ENCODE measurements around the gene CRACR2B.

The CRACR2B gene

GRCh38 chr11:828506-829175, 922 bp downstream of the CRACR2B start:
- ATAC-seq (replicated peaks; ENCODE audit: extremely low read depth, poor library complexity, severe bottlenecking) (no peak), DNase-seq (ENCODE audit: low spot score in 2 of 2) (no peak)
- Mint-ChIP-seq H3K4me1 (peaks cover 16% of the 10 kb centered on the region), H3K27ac (ENCODE audit: low read depth) (no peak overlapping the region), H3K27me3 (peaks cover 31% of the 10 kb centered on the region), H3K9me3 (no peaks in the 10 kb centered on the region), H3K36me3 (ENCODE audit: insufficient read depth) (peaks cover 11% of the 10 kb centered on the region), H3K4me3 (peak overlapping the region; percentile 73)

- DNase-seq (ENCODE audit: low spot score in 2 of 2) (no peak), ATAC-seq (replicated peaks; ENCODE audit: extremely low read depth, poor library complexity, severe bottlenecking) (no peak)
- Mint-ChIP-seq H3K4me3 (peak overlapping the region; percentile 73), H3K4me1 (peaks cover 16% of the 10 kb centered on the region), H3K9me3 (no peaks in the 10 kb centered on the region), H3K27me3 (peaks cover 31% of the 10 kb centered on the region), H3K36me3 (ENCODE audit: insufficient read depth) (peaks cover 7% of the 10 kb centered on the region), H3K27ac (ENCODE audit: low read depth) (no peak overlapping the region)
These were observed 1.6 kb downstream of the CRACR2B start for GRCh38 chr11:829176-829846.

- no peak for DNase-seq (ENCODE audit: low spot score in 2 of 2)
- peak; percentile 3 for ATAC-seq (replicated peaks; ENCODE audit: extremely low read depth, poor library complexity, severe bottlenecking)
- no peaks in the 10 kb centered on the region for H3K9me3 Mint-ChIP-seq
- H3K27ac Mint-ChIP-seq (ENCODE audit: low read depth), result no peak overlapping the region
- peak overlapping the region; percentile 73 for H3K4me3 Mint-ChIP-seq
- H3K4me1 Mint-ChIP-seq, result peaks cover 16% of the 10 kb centered on the region
- peaks cover 4% of the 10 kb centered on the region for H3K36me3 Mint-ChIP-seq (ENCODE audit: insufficient read depth)
- peaks cover 31% of the 10 kb centered on the region for H3K27me3 Mint-ChIP-seq
These were observed 2.2 kb downstream of the CRACR2B start for GRCh38 chr11:829847-830294.

GRCh38 chr11:830295-831117, 2.8 kb downstream of the CRACR2B start:
- Mint-ChIP-seq H3K36me3 (ENCODE audit: insufficient read depth) (peaks cover 3% of the 10 kb centered on the region), H3K9me3 (no peaks in the 10 kb centered on the region), H3K27me3 (peaks cover 31% of the 10 kb centered on the region), H3K27ac (ENCODE audit: low read depth) (no peak overlapping the region), H3K4me1 (peaks cover 16% of the 10 kb centered on the region), H3K4me3 (peak overlapping the region; percentile 73)
- DNase-seq (ENCODE audit: low spot score in 2 of 2) (peak; percentile 39 to 44), ATAC-seq (replicated peaks; ENCODE audit: extremely low read depth, poor library complexity, severe bottlenecking) (peak; percentile 50)

GRCh38 chr11:831118-831864, 3.6 kb downstream of the CRACR2B start:
- Mint-ChIP-seq H3K27me3 (peaks cover 31% of the 10 kb centered on the region), H3K9me3 (no peaks in the 10 kb centered on the region), H3K4me3 (peak overlapping the region; percentile 73), H3K4me1 (peaks cover 16% of the 10 kb centered on the region), H3K36me3 (ENCODE audit: insufficient read depth) (peaks cover 2% of the 10 kb centered on the region), H3K27ac (ENCODE audit: low read depth) (no peak overlapping the region)
- DNase-seq (ENCODE audit: low spot score in 2 of 2), result no peak
- no peak for ATAC-seq (replicated peaks; ENCODE audit: extremely low read depth, poor library complexity, severe bottlenecking)

GRCh38 chr11:831961-832528, 4.3 kb downstream of the CRACR2B start:
- H3K27ac Mint-ChIP-seq (ENCODE audit: low read depth), result no peak overlapping the region
- DNase-seq (ENCODE audit: low spot score in 2 of 2) (no peak), ATAC-seq (replicated peaks; ENCODE audit: extremely low read depth, poor library complexity, severe bottlenecking) (no peak)
- peak overlapping the region; percentile 73 for H3K4me3 Mint-ChIP-seq
- no peaks in the 10 kb centered on the region for H3K36me3 Mint-ChIP-seq (ENCODE audit: insufficient read depth)
- peaks cover 16% of the 10 kb centered on the region for H3K4me1 Mint-ChIP-seq
- no peaks in the 10 kb centered on the region for H3K9me3 Mint-ChIP-seq
- peaks cover 31% of the 10 kb centered on the region for H3K27me3 Mint-ChIP-seq

- H3K27me3 Mint-ChIP-seq, result peaks cover 28% of the 10 kb centered on the region
- peak within 1 kb of the TSS; percentile 73 for H3K4me3 Mint-ChIP-seq
- H3K27ac Mint-ChIP-seq (ENCODE audit: low read depth), result no peak within 1 kb of the TSS
- ATAC-seq (replicated peaks; ENCODE audit: extremely low read depth, poor library complexity, severe bottlenecking), result peak; percentile 61
- DNase-seq (ENCODE audit: low spot score in 2 of 2), result no peak
- no peaks in the 10 kb centered on the region for H3K9me3 Mint-ChIP-seq
- peaks cover 13% of the 10 kb centered on the region for H3K4me1 Mint-ChIP-seq
- no peaks in the 10 kb centered on the region for H3K36me3 Mint-ChIP-seq (ENCODE audit: insufficient read depth)
These were observed 4.9 kb downstream of the CRACR2B start, which contains the start of gene CD151 for GRCh38 chr11:832529-833113. TSS of gene CD151 (plus strand) at chr11:832952. CDS start at chr11:836070, 3,118 bp downstream.

- Mint-ChIP-seq H3K4me3 (peak overlapping the region; percentile 67), H3K27me3 (peaks cover 21% of the 10 kb centered on the region), H3K27ac (ENCODE audit: low read depth) (no peak overlapping the region), H3K4me1 (peaks cover 8% of the 10 kb centered on the region), H3K9me3 (no peaks in the 10 kb centered on the region), H3K36me3 (ENCODE audit: insufficient read depth) (no peaks in the 10 kb centered on the region)
- peak; percentile 41 for ATAC-seq (replicated peaks; ENCODE audit: extremely low read depth, poor library complexity, severe bottlenecking)
- no peak for DNase-seq (ENCODE audit: low spot score in 2 of 2)
These were observed 5.5 kb downstream of the CRACR2B start for GRCh38 chr11:833114-833791.

GRCh38 chr11:833849-834311, 6.2 kb downstream of the CRACR2B start:
- peaks cover 15% of the 10 kb centered on the region for H3K27me3 Mint-ChIP-seq
- H3K4me3 Mint-ChIP-seq, result peak overlapping the region; percentile 67
- peaks cover 7% of the 10 kb centered on the region for H3K4me1 Mint-ChIP-seq
- no peaks in the 10 kb centered on the region for H3K9me3 Mint-ChIP-seq
- H3K36me3 Mint-ChIP-seq (ENCODE audit: insufficient read depth), result peaks cover 2% of the 10 kb centered on the region
- no peak overlapping the region for H3K27ac Mint-ChIP-seq (ENCODE audit: low read depth)
- ATAC-seq (replicated peaks; ENCODE audit: extremely low read depth, poor library complexity, severe bottlenecking) (no peak), DNase-seq (ENCODE audit: low spot score in 2 of 2) (no peak)

GRCh38 chr11:834371-835316, 6.9 kb downstream of the CRACR2B start:
- peaks cover 8% of the 10 kb centered on the region for H3K27me3 Mint-ChIP-seq
- no peak overlapping the region for H3K27ac Mint-ChIP-seq (ENCODE audit: low read depth)
- H3K36me3 Mint-ChIP-seq (ENCODE audit: insufficient read depth), result peaks cover 6% of the 10 kb centered on the region
- H3K4me1 Mint-ChIP-seq, result no peaks in the 10 kb centered on the region
- DNase-seq (ENCODE audit: low spot score in 2 of 2), result no peak
- H3K4me3 Mint-ChIP-seq, result peak overlapping the region; percentile 67
- no peak for ATAC-seq (replicated peaks; ENCODE audit: extremely low read depth, poor library complexity, severe bottlenecking)
- no peaks in the 10 kb centered on the region for H3K9me3 Mint-ChIP-seq

Measured in central memory CD8-positive, alpha-beta T cell (primary cell).